ENCODE measurements around the gene CFAP251. TPM values are rescaled to one million over a fixed set of nuclear protein-coding genes. Genes with fewer than 3 reads are reported as not detected.

CFAP251 gene
- total and polyA plus RNA-seq, 2 of the 8 experiments (the other 6 are each of a cell fraction or from before 2014, with no cell fraction given): 1.8 to 2.9 TPM

DNA sequence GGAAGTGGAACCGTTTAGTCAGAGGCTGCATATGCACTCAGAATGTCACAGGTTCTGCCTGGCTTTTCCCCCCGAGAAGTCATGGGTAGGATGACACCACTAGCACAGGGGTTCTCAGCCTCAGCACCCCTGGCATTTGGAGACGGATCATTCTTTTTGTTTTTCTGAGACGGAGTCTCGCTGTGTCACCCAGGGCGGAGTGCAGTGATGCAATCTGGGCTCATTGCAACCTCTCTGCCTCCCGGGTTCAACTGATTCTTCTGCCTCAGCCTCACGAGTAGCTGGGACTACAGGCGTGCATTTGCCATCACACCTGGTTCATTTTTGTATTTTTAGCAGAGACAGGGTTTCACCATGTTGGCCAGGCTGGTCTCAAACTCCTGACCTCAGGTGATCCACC is 131.4 kb downstream of the CFAP251 start (continued):
- TF ChIP-seq, protein P1, sequence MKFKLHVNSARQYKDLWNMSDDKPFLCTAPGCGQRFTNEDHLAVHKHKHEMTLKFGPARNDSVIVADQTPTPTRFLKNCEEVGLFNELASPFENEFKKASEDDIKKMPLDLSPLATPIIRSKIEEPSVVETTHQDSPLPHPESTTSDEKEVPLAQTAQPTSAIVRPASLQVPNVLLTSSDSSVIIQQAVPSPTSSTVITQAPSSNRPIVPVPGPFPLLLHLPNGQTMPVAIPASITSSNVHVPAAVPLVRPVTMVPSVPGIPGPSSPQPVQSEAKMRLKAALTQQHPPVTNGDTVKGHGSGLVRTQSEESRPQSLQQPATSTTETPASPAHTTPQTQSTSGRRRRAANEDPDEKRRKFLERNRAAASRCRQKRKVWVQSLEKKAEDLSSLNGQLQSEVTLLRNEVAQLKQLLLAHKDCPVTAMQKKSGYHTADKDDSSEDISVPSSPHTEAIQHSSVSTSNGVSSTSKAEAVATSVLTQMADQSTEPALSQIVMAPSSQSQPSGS (IDR thresholded peaks at IDR 0.05; ENCODE audit: low read length): no peak
- TF ChIP-seq HDAC2 (IDR thresholded peaks at IDR 0.05; ENCODE audit: borderline replicate concordance in 1 of 2, low read depth in 2 of 2, low read length in 2 of 2): no peak
- no peak for TF ChIP-seq TEAD4 (IDR thresholded peaks at IDR 0.05; ENCODE audit: low read depth, low read length)
- TF ChIP-seq ZNF274 (IDR thresholded peaks at IDR 0.05; ENCODE audit: borderline replicate concordance, extremely low read depth, low read length): no peak
- no peak for TF ChIP-seq CTBP2 (IDR thresholded peaks at IDR 0.05; ENCODE audit: borderline replicate concordance, insufficient read depth, insufficient read length, low read length)
- no peak for TF ChIP-seq NRF1 (IDR thresholded peaks at IDR 0.05; ENCODE audit: low read depth, low read length)
- no peak for TF ChIP-seq PHF8 (conservative IDR thresholded peaks at IDR 0.05; ENCODE audit: low read depth, low read length)

All from H1 (cell line).